WERI-Rb-1 (cell line): ENCODE results near the gene MRPL42.

Source experiments
- DNase-seq: peaks from one replicate; pipeline ENCODE4 v3.0.0-alpha.2; 2020
- H3K27ac ChIP-seq: fragments of 250-450 bp; sonication (Bioruptor Pico); 2 replicates; pipeline ENCODE4 v1.5.1; 2020; ENCODE audit warnings: mild to moderate bottlenecking, moderate library complexity
- H3K27me3 ChIP-seq: fragments of 250-450 bp; sonication (Bioruptor Pico); 2 replicates; pipeline ENCODE4 v1.5.1; 2021; ENCODE audit warnings: mild to moderate bottlenecking, low read depth, moderate library complexity; ENCODE audit not compliant: insufficient read depth, severe bottlenecking
- H3K36me3 ChIP-seq: fragments of 250-450 bp; sonication (Bioruptor Pico); 2 replicates; pipeline ENCODE4 v1.5.1; 2020; ENCODE audit warnings: mild to moderate bottlenecking, moderate library complexity
- H3K4me3 ChIP-seq: 2 replicates; pipeline ENCODE4 v1.5.1; 2011; ENCODE audit warnings: low read depth, mild to moderate bottlenecking, control low read depth, low read length
- H3K9me3 ChIP-seq: fragments of 250-450 bp; sonication (Bioruptor Pico); 2 replicates; pipeline ENCODE4 v1.5.1; 2021; ENCODE audit warnings: mild to moderate bottlenecking, moderate library complexity; ENCODE audit not compliant: severe bottlenecking
- CTCF ChIP-seq: IDR thresholded peaks from 2 replicates; pipeline ENCODE4 v1.5.1; 2011; ENCODE audit warnings: low read depth, mild to moderate bottlenecking, control low read depth, inconsistent platforms, low read length

MRPL42 gene

DNA sequence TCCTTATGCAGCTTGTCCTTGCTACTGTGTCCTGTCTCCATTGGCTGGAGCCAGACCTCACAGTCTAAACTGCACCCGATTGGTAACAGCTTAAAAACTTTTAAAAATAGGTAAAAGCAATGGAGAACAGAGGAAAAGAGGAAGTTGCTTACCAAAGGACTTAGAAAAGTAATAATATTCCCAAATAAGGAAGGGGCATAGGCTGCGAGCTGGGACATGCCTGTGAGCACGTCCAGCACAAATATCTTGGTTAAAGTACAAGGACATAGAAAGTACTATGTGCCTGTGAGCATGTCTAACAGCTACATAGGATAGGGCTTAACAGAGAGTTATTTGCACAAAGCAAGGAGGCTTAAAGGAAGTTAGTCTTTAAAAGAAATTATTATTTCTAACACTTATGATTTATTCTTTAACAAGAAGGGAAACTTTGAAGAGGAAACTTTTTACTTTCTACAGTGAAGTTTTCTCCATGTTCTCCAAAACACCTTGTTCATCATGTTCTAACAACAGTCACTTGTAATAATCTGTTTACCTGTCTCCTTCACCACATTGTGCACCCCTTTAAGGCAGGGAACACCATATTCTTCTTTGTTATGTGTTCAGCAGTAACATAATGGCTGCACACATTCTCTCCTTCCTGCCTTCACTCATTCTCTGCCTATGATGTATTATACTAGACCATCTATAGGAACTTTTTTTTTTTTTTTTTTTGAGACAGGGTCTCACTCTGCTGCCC is 15.7 kb upstream of the MRPL42 start:
- no peaks in the 10 kb centered on the region for H3K36me3 ChIP-seq
- no peak overlapping the region for H3K4me3 ChIP-seq
- DNase-seq, result no peak
- no peaks in the 10 kb centered on the region for H3K9me3 ChIP-seq
- TF ChIP-seq CTCF, result no peak
- H3K27ac ChIP-seq, result no peak overlapping the region
- no peaks in the 10 kb centered on the region for H3K27me3 ChIP-seq

DNA sequence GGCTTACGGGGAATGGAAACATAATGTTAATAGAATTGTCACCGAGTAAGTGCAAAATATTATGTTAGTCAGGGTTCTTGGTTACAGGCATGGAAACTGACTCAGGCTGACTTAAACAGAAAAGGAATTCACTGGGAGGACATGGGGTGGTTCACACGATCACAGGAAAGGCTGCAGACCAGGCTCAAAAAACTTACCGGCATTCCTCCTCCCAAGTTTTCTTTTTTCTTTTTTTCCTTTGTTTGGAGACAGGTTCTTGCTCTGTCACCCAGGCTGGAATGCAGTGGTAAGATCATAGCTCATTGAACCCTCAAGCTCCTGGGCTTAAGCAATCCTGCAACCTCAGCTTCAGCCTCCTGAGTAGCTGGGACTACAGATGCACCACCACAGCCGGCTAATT is 13.7 kb upstream of the MRPL42 start:
- Histone ChIP-seq H3K27me3 (no peaks in the 10 kb centered on the region), H3K27ac (no peak overlapping the region), H3K4me3 (no peak overlapping the region), H3K36me3 (no peaks in the 10 kb centered on the region), H3K9me3 (no peaks in the 10 kb centered on the region)
- no peak for TF ChIP-seq CTCF
- no peak for DNase-seq

DNA sequence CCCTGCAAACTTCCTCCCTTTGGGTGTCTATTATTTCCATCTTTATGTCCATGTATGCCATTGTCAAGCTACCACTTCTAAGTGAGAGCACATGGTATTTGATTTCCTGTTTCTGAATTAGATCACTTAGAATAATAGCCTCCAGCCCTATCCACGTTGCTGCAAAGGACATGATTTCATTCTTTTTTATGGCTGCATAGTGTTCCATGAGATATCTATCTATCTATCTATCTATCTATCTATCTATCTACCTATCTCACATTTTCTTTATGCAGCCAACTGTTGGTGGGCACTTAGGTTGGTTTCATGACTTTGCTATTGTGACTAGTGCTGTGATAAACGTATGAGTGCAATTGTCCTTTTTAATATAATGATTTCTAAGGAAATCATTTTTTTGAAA is 11.2 kb upstream of the MRPL42 start:
- no peak for TF ChIP-seq CTCF
- no peak for DNase-seq
- Histone ChIP-seq H3K27ac (no peak overlapping the region), H3K9me3 (no peaks in the 10 kb centered on the region), H3K4me3 (no peak overlapping the region), H3K36me3 (no peaks in the 10 kb centered on the region), H3K27me3 (no peaks in the 10 kb centered on the region)

GRCh38 chr12:93459097-93459496 is 8.2 kb upstream of the MRPL42 start:
- no peak overlapping the region for H3K4me3 ChIP-seq
- H3K36me3 ChIP-seq, result no peaks in the 10 kb centered on the region
- no peak overlapping the region for H3K27ac ChIP-seq
- TF ChIP-seq CTCF, result no peak
- no peak for DNase-seq
- no peaks in the 10 kb centered on the region for H3K27me3 ChIP-seq
- no peaks in the 10 kb centered on the region for H3K9me3 ChIP-seq

DNA sequence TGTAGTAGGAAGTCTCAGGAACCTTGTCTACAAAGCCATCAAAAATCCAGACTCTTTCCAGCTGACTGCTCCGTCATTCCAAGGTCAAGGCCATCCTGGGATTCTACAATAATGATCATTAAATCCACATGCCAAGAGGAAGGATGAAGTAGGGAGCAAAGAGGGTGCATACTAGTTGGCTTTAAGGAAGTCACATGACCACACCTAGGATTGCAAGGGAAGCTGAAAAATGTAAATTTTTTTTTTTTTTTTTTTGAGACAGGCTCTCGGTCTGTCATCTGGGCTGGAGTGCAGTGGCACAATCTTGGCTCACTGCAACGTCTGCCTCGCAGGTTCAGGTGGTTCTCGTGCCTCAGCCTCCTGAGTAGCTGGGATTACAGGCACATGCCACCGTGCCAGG is 7.3 kb upstream of the MRPL42 start:
- Histone ChIP-seq H3K9me3 (no peaks in the 10 kb centered on the region), H3K36me3 (no peaks in the 10 kb centered on the region), H3K4me3 (no peak overlapping the region), H3K27me3 (no peaks in the 10 kb centered on the region), H3K27ac (no peak overlapping the region)
- DNase-seq, result no peak
- TF ChIP-seq CTCF, result no peak

DNA sequence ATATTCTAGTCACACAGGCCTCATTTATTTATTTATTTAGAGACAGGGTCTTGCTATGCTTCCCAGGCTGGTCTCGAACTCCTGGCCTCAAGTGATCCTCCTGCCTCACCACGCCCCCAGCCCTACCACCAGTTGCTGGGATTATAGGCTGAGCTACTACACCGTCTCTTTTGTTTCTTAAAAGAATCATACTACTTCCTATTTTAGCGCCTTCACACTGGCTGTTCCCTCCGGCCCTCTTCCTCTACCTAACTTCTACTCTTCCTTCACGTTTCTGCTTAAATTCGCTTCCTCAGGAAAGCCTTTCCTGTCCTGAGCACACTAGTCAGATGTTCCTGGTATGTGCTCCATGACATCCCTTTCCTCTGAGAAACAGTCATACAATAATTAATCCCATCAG is 6.4 kb upstream of the MRPL42 start:
- H3K27ac ChIP-seq, result no peak overlapping the region
- H3K36me3 ChIP-seq, result no peaks in the 10 kb centered on the region
- TF ChIP-seq CTCF, result no peak
- H3K4me3 ChIP-seq, result no peak overlapping the region
- H3K27me3 ChIP-seq, result no peaks in the 10 kb centered on the region
- DNase-seq, result no peak
- no peaks in the 10 kb centered on the region for H3K9me3 ChIP-seq
